ENCODE measurements around the gene IL17C. TPM values are rescaled to one million over a fixed set of nuclear protein-coding genes. Genes with fewer than 3 reads are reported as not detected.
A peak's percentile ranks its signal among the peaks of the same experiment; 100 is the strongest.

IL17C gene
- total RNA-seq, 1 donor from 2014 or later = 0.26 TPM

GRCh38 chr16:88626646-88627045 lies 11.7 kb upstream of the IL17C start:
- Mint-ChIP-seq H3K27me3 (ENCODE audit: unreplicated experiment) (peaks cover 6% of the 10 kb centered on the region), H3K4me1 (ENCODE audit: unreplicated experiment) (peaks cover 4% of the 10 kb centered on the region), H3K4me3 (ENCODE audit: unreplicated experiment) (no peak overlapping the region), H3K9me3 (ENCODE audit: unreplicated experiment) (no peaks in the 10 kb centered on the region), H3K27ac (ENCODE audit: unreplicated experiment) (peak overlapping the region; percentile 22), H3K36me3 (ENCODE audit: low read depth, unreplicated experiment) (peaks cover 27% of the 10 kb centered on the region)
- no peak for DNase-seq (ENCODE audit: low spot score)
- TF ChIP-seq CTCF (IDR thresholded peaks at IDR 0.05; ENCODE audit: unreplicated experiment) = no peak

GRCh38 chr16:88627531-88628411 lies 10.6 kb upstream of the IL17C start:
- H3K36me3 Mint-ChIP-seq (ENCODE audit: low read depth, unreplicated experiment) = peaks cover 32% of the 10 kb centered on the region
- H3K4me1 Mint-ChIP-seq (ENCODE audit: unreplicated experiment) = peaks cover 4% of the 10 kb centered on the region
- H3K27ac Mint-ChIP-seq (ENCODE audit: unreplicated experiment) = peak overlapping the region; percentile 38
- H3K27me3 Mint-ChIP-seq (ENCODE audit: unreplicated experiment) = peaks cover 8% of the 10 kb centered on the region
- no peaks in the 10 kb centered on the region for H3K9me3 Mint-ChIP-seq (ENCODE audit: unreplicated experiment)
- TF ChIP-seq CTCF (IDR thresholded peaks at IDR 0.05; ENCODE audit: unreplicated experiment) = no peak
- peak overlapping the region; percentile 59 for H3K4me3 Mint-ChIP-seq (ENCODE audit: unreplicated experiment)
- DNase-seq (ENCODE audit: low spot score) = no peak

- DNase-seq (ENCODE audit: low spot score) = peak; percentile 79
- H3K9me3 Mint-ChIP-seq (ENCODE audit: unreplicated experiment) = no peaks in the 10 kb centered on the region
- TF ChIP-seq CTCF (IDR thresholded peaks at IDR 0.05; ENCODE audit: unreplicated experiment) = peak; percentile 34
- peak overlapping the region; percentile 80 for H3K27ac Mint-ChIP-seq (ENCODE audit: unreplicated experiment)
- H3K36me3 Mint-ChIP-seq (ENCODE audit: low read depth, unreplicated experiment) = peaks cover 26% of the 10 kb centered on the region
- H3K27me3 Mint-ChIP-seq (ENCODE audit: unreplicated experiment) = peaks cover 8% of the 10 kb centered on the region
- H3K4me3 Mint-ChIP-seq (ENCODE audit: unreplicated experiment) = no peak overlapping the region
- peaks cover 4% of the 10 kb centered on the region for H3K4me1 Mint-ChIP-seq (ENCODE audit: unreplicated experiment)
These were observed 9.8 kb upstream of the IL17C start for GRCh38 chr16:88628512-88628974.

GRCh38 chr16:88629835-88630234 lies 8.5 kb upstream of the IL17C start:
- Mint-ChIP-seq H3K4me3 (ENCODE audit: unreplicated experiment) (peak overlapping the region; percentile 19), H3K36me3 (ENCODE audit: low read depth, unreplicated experiment) (peaks cover 24% of the 10 kb centered on the region), H3K27ac (ENCODE audit: unreplicated experiment) (peak overlapping the region; percentile 19), H3K4me1 (ENCODE audit: unreplicated experiment) (peaks cover 4% of the 10 kb centered on the region), H3K27me3 (ENCODE audit: unreplicated experiment) (peaks cover 8% of the 10 kb centered on the region), H3K9me3 (ENCODE audit: unreplicated experiment) (no peaks in the 10 kb centered on the region)
- DNase-seq (ENCODE audit: low spot score) = no peak
- no peak for TF ChIP-seq CTCF (IDR thresholded peaks at IDR 0.05; ENCODE audit: unreplicated experiment)

- H3K9me3 Mint-ChIP-seq (ENCODE audit: unreplicated experiment) = no peaks in the 10 kb centered on the region
- no peak overlapping the region for H3K4me3 Mint-ChIP-seq (ENCODE audit: unreplicated experiment)
- no peak for DNase-seq (ENCODE audit: low spot score)
- peaks cover 4% of the 10 kb centered on the region for H3K4me1 Mint-ChIP-seq (ENCODE audit: unreplicated experiment)
- peaks cover 24% of the 10 kb centered on the region for H3K36me3 Mint-ChIP-seq (ENCODE audit: low read depth, unreplicated experiment)
- H3K27ac Mint-ChIP-seq (ENCODE audit: unreplicated experiment) = no peak overlapping the region
- TF ChIP-seq CTCF (IDR thresholded peaks at IDR 0.05; ENCODE audit: unreplicated experiment) = no peak
- peaks cover 9% of the 10 kb centered on the region for H3K27me3 Mint-ChIP-seq (ENCODE audit: unreplicated experiment)
These were observed 7.9 kb upstream of the IL17C start for GRCh38 chr16:88630433-88630832.
